ENCODE results near the gene C1orf159.

The C1orf159 gene

GRCh38 chr1:1132042-1132950, 16.4 kb upstream of the C1orf159 start:
- DNase-seq (ENCODE audit: low spot score): no peak

GRCh38 chr1:1130206-1131120, 14.6 kb upstream of the C1orf159 start:
- no peak for DNase-seq (ENCODE audit: low spot score)

- no peak for DNase-seq (ENCODE audit: low spot score)
These were observed 13.5 kb upstream of the C1orf159 start for GRCh38 chr1:1129381-1129821.

- DNase-seq (ENCODE audit: low spot score): no peak
These were observed 12.7 kb upstream of the C1orf159 start for GRCh38 chr1:1128454-1129139.

GRCh38 chr1:1127551-1128451, 11.9 kb upstream of the C1orf159 start:
- no peak for DNase-seq (ENCODE audit: low spot score)

- DNase-seq (ENCODE audit: low spot score): no peak
These were observed 10.1 kb upstream of the C1orf159 start for GRCh38 chr1:1125945-1126344.

GRCh38 chr1:1124786-1125642, 9.1 kb upstream of the C1orf159 start:
- no peak for DNase-seq (ENCODE audit: low spot score)

GRCh38 chr1:1124508-1124785, 8.6 kb upstream of the C1orf159 start:
- DNase-seq (ENCODE audit: low spot score): no peak

- DNase-seq (ENCODE audit: low spot score): no peak
These were observed 8.0 kb upstream of the C1orf159 start for GRCh38 chr1:1123581-1124507.

GRCh38 chr1:1122981-1123480, 7.1 kb upstream of the C1orf159 start:
- no peak for DNase-seq (ENCODE audit: low spot score)

GRCh38 chr1:1122078-1122811, 6.4 kb upstream of the C1orf159 start:
- peak; percentile 69 for DNase-seq (ENCODE audit: low spot score)

- no peak for DNase-seq (ENCODE audit: low spot score)
These were observed 5.8 kb upstream of the C1orf159 start for GRCh38 chr1:1121611-1122077.

- no peak for DNase-seq (ENCODE audit: low spot score)
These were observed 5.1 kb upstream of the C1orf159 start for GRCh38 chr1:1120866-1121591.

GRCh38 chr1:1120096-1120495, 4.2 kb upstream of the C1orf159 start:
- no peak for DNase-seq (ENCODE audit: low spot score)

GRCh38 chr1:1119272-1119890, 3.5 kb upstream of the C1orf159 start:
- DNase-seq (ENCODE audit: low spot score): no peak

- DNase-seq (ENCODE audit: low spot score): no peak
These were observed 3.0 kb upstream of the C1orf159 start for GRCh38 chr1:1118876-1119220.

Data from kidney capillary endothelial cell (primary cell).